H1 (cell line): ENCODE data around the gene HIVEP3. TPM values are rescaled to one million over a fixed set of nuclear protein-coding genes. Genes with fewer than 3 reads are reported as not detected.

Experiments used
- NRF1 ChIP-seq: IDR thresholded peaks from 2 replicates; pipeline ENCODE4 v1.6.1; 2011; ENCODE audit warnings: mild to moderate bottlenecking, low read depth, low read length, improper control_type of control experiment
- RBBP5 ChIP-seq: IDR thresholded peaks from 2 replicates; pipeline ENCODE4 v1.7.1; 2012; ENCODE audit warnings: low read depth, mild to moderate bottlenecking, inconsistent platforms, low read length, moderate library complexity, borderline replicate concordance
- TBP ChIP-seq: IDR thresholded peaks from 2 replicates; pipeline ENCODE4 v1.6.1; 2011; ENCODE audit warnings: low read depth, low read length, improper control_type of control experiment
- polyA plus RNA-seq, 7 experiments: library from polyadenylated mRNA; depleted of rRNA in 3 of 7; stranded (reverse) in 5 of 7; unstranded in 2 of 7; fragments of >200 nt in 5 of 7; fragments of 200-250 nt in 2 of 7; gene quantifications; 1 replicate in 5 of 7; 2 replicates in 1 of 7; 4 replicates in 1 of 7; pipeline versions ENCODE4 v1.2.1 to v1.2.3, GENCODE V29; 2011 to 2013; ENCODE audit warnings: missing spikeins in 2 of 7, mixed read lengths in 2 of 7
- total RNA-seq: library from RNA; stranded (reverse); fragmentation: NEBNext Ultra II Directional; extraction: Animal tissue kit (Norgen Biotek cat#: 25700); gene quantifications from 2 replicates; pipeline ENCODE4 v1.2.1, GENCODE V29; 2021
- TF ChIP-seq, protein P1 (sequence below): IDR thresholded peaks from 2 replicates; pipeline ENCODE4 v1.6.1; 2012; ENCODE audit warnings: inconsistent platforms
- TF ChIP-seq, protein P2 (sequence below): IDR thresholded peaks from 2 replicates; pipeline ENCODE4 v1.6.1; 2011; ENCODE audit warnings: low read length, improper control_type of control experiment

The HIVEP3 gene
- total and polyA plus RNA-seq, 2 of the 8 experiments (the other 6 are each of a cell fraction or from before 2014, with no cell fraction given) = 0.24 to 0.69 TPM

GRCh38 chr1:41752514-41753170, 166.1 kb downstream of the HIVEP3 start (continued):
- TF ChIP-seq, protein P1, sequence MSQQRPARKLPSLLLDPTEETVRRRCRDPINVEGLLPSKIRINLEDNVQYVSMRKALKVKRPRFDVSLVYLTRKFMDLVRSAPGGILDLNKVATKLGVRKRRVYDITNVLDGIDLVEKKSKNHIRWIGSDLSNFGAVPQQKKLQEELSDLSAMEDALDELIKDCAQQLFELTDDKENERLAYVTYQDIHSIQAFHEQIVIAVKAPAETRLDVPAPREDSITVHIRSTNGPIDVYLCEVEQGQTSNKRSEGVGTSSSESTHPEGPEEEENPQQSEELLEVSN = no peak
- TF ChIP-seq, protein P2, sequence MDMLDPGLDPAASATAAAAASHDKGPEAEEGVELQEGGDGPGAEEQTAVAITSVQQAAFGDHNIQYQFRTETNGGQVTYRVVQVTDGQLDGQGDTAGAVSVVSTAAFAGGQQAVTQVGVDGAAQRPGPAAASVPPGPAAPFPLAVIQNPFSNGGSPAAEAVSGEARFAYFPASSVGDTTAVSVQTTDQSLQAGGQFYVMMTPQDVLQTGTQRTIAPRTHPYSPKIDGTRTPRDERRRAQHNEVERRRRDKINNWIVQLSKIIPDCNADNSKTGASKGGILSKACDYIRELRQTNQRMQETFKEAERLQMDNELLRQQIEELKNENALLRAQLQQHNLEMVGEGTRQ = no peak
- TF ChIP-seq TBP (no peak), NRF1 (no peak), RBBP5 (no peak)
